GM23338 (cell line): ENCODE results near the gene LRSAM1. TPM values are rescaled to one million over a fixed set of nuclear protein-coding genes. Genes with fewer than 3 reads are reported as not detected.

Source experiments
- ATAC-seq: fragments of 200-7000 bp; cut with Tn5 transposase; 3 replicates; pipeline ENCODE4 v1.9.1; 2020
- DNase-seq: peaks from one replicate; pipeline ENCODE4 v3.0.0-alpha.2; 2015; ENCODE audit warnings: low spot score
- H2AFZ ChIP-seq: fragments of 200-600 bp; sonication (generic); 2 replicates; pipeline ENCODE4 v1.8.0; 2016; ENCODE audit warnings: antibody characterized with exemption, mild to moderate bottlenecking, moderate library complexity
- H3F3A ChIP-seq: fragments of 200-600 bp; sonication (generic); replicated peaks from 2 replicates; pipeline ENCODE4 v1.8.0; 2017; ENCODE audit warnings: antibody characterized with exemption, mixed run types, low read depth
- H3K27ac ChIP-seq: fragments of 200-600 bp; sonication (generic); 2 replicates; pipeline ENCODE4 v1.6.1; 2016; ENCODE audit warnings: low read depth
- H3K27me3 ChIP-seq: fragments of 200-600 bp; sonication (generic); 2 replicates; pipeline ENCODE4 v1.8.0; 2016; ENCODE audit warnings: mild to moderate bottlenecking, mixed run types, moderate library complexity; ENCODE audit not compliant: insufficient read depth
- H3K36me3 ChIP-seq: fragments of 200-600 bp; sonication (generic); 2 replicates; pipeline ENCODE4 v1.8.0; 2016; ENCODE audit warnings: mild to moderate bottlenecking; ENCODE audit not compliant: insufficient read depth
- H3K4me1 ChIP-seq: fragments of 200-600 bp; sonication (generic); 2 replicates; pipeline ENCODE4 v1.8.0; 2016; ENCODE audit warnings: mild to moderate bottlenecking, moderate library complexity; ENCODE audit not compliant: insufficient read depth
- H3K4me2 ChIP-seq: fragments of 200-600 bp; sonication (generic); 2 replicates; pipeline ENCODE4 v1.7.1; 2017; ENCODE audit warnings: mixed run types
- H3K4me3 ChIP-seq: fragments of 200-600 bp; sonication (generic); 2 replicates; pipeline ENCODE4 v1.6.1; 2016; ENCODE audit warnings: mixed run types
- H3K79me2 ChIP-seq: fragments of 200-600 bp; sonication (generic); replicated peaks from 2 replicates; pipeline ENCODE4 v1.8.0; 2017; ENCODE audit warnings: mild to moderate bottlenecking; ENCODE audit not compliant: insufficient read depth
- H3K9me2 ChIP-seq: fragments of 200-600 bp; sonication (generic); 2 replicates; pipeline ENCODE4 v1.8.0; 2017; ENCODE audit not compliant: insufficient read depth
- H4K20me1 ChIP-seq: fragments of 200-600 bp; sonication (generic); replicated peaks from 2 replicates; pipeline ENCODE4 v1.8.0; 2017; ENCODE audit warnings: mild to moderate bottlenecking; ENCODE audit not compliant: insufficient read depth
- H3K27ac Mint-ChIP-seq: 2 replicates; pipeline ENCODE4 v1.8.0; 2020; ENCODE audit warnings: inconsistent platforms, mild to moderate bottlenecking, moderate library complexity, mixed read lengths
- H3K27me3 Mint-ChIP-seq: 3 replicates; pipeline ENCODE4 v1.8.0; 2022; ENCODE audit warnings: low read depth, mild to moderate bottlenecking, moderate library complexity, mixed read lengths, inconsistent platforms; ENCODE audit not compliant: insufficient read depth, poor library complexity
- H3K36me3 Mint-ChIP-seq: 3 replicates; pipeline ENCODE4 v1.8.0; 2021; ENCODE audit warnings: low read depth, mild to moderate bottlenecking, inconsistent platforms, moderate library complexity, mixed read lengths
- H3K4me1 Mint-ChIP-seq: 3 replicates; pipeline ENCODE4 v1.8.0; 2020; ENCODE audit warnings: mild to moderate bottlenecking, inconsistent platforms, mixed read lengths
- H3K4me3 Mint-ChIP-seq: 3 replicates; pipeline ENCODE4 v1.8.0; 2021; ENCODE audit warnings: moderate library complexity, mild to moderate bottlenecking, inconsistent platforms, mixed read lengths
- H3K9me3 Mint-ChIP-seq: 3 replicates; pipeline ENCODE4 v1.8.0; 2020; ENCODE audit warnings: moderate library complexity, mild to moderate bottlenecking, inconsistent platforms, mixed read lengths
- CREB1 ChIP-seq: fragments of 250-450 bp; sonication (Bioruptor Pico); IDR thresholded peaks from 2 replicates; pipeline ENCODE4 v1.5.0; 2020; ENCODE audit warnings: low read depth, mild to moderate bottlenecking, moderate library complexity
- EZH2phosphoT487 ChIP-seq: fragments of 200-600 bp; sonication (generic); IDR thresholded peaks from one replicate; pipeline ENCODE4 v1.8.1; 2018; ENCODE audit warnings: antibody characterized with exemption; ENCODE audit not compliant: unreplicated experiment
- JUNB ChIP-seq: IDR thresholded peaks from one replicate; pipeline ENCODE4 v1.6.1; 2016; ENCODE audit warnings: antibody characterized with exemption; ENCODE audit not compliant: unreplicated experiment
- NANOG ChIP-seq: IDR thresholded peaks from 2 replicates; pipeline ENCODE4 v1.6.1; 2016; ENCODE audit warnings: antibody characterized with exemption, borderline replicate concordance
- POLR2AphosphoS5 ChIP-seq: IDR thresholded peaks from 2 replicates; pipeline ENCODE4 v1.6.1; 2016; ENCODE audit warnings: antibody characterized with exemption, low read depth
- STAT1 ChIP-seq: IDR thresholded peaks from one replicate; pipeline ENCODE4 v1.6.1; 2016; ENCODE audit warnings: antibody characterized with exemption; ENCODE audit not compliant: unreplicated experiment
- ZNF331 ChIP-seq: fragments of 250-450 bp; sonication (Bioruptor Pico); IDR thresholded peaks from 2 replicates; pipeline ENCODE4 v1.5.0; 2020; ENCODE audit warnings: low read depth, mild to moderate bottlenecking, moderate library complexity
- polyA plus RNA-seq: library from polyadenylated mRNA; unstranded; fragments of >200 nt; fragmentation: Nextera tagmentation; extraction: Ambion mirVana; gene quantifications from 2 replicates; pipeline ENCODE4 v1.2.1, GENCODE V29; 2016
- total RNA-seq: library from RNA; depleted of rRNA; stranded (reverse); fragments of >200 nt; shearing (Covaris generic); gene quantifications from 2 replicates; pipeline ENCODE4 v1.2.3, GENCODE V29; 2014
- TF ChIP-seq, protein P1 (sequence below): IDR thresholded peaks from one replicate; pipeline ENCODE4 v1.6.1; 2018; ENCODE audit warnings: antibody characterized with exemption; ENCODE audit not compliant: unreplicated experiment
- TF ChIP-seq, protein P2 (sequence below), 2 experiments: fragments of 200-600 bp in 1 of 2; sonication (generic) in 1 of 2; conservative IDR thresholded peaks; 2 replicates each; pipeline versions ENCODE4 v1.5.1 to v1.6.1; 2016 to 2017; ENCODE audit warnings: antibody characterized with exemption in 2 of 2, low read depth in 2 of 2, mild to moderate bottlenecking in 2 of 2, moderate library complexity in 1 of 2
- TF ChIP-seq, protein P3 (sequence below): IDR thresholded peaks from 2 replicates; pipeline ENCODE4 v1.6.1; 2016; ENCODE audit warnings: antibody characterized with exemption

The LRSAM1 gene
- total and polyA plus RNA-seq, 2 experiments from 2014 or later: 12.8 to 21.9 TPM

DNA sequence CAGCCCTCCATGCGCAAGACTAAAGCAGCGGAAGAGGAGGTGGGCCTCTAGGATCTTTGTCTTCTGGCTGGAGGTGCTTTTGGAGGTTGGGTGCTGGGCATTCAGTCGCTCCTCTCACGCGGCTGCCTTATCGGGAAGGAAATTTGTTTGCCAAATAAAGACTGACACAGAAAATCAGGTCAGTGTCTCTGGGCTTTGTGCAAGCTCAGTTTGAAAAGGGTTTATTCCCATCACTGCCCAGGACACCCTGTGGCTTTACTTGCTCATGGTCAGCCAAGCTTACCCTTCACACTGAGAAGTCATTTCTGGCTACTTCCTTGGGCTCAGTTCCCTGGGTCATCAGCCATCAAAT is 43.8 kb upstream of the LRSAM1 start:
- DNase-seq: no peak
- H3K36me3 Mint-ChIP-seq: peaks cover 2% of the 10 kb centered on the region
- Histone ChIP-seq H3K4me3 (no peak overlapping the region), H3K27ac (peak overlapping the region; percentile 69; the same call in 1 of the 2 replicates), H3K4me2 (no peak overlapping the region), H4K20me1 (no peaks in the 10 kb centered on the region), H2AFZ (no peak overlapping the region), H3K79me2 (no peaks in the 10 kb centered on the region), H3K27me3 (no peaks in the 10 kb centered on the region), H3K36me3 (no peaks in the 10 kb centered on the region), H3F3A (no peaks in the 10 kb centered on the region), H3K4me1 (no peaks in the 10 kb centered on the region), H3K9me2 (no peaks in the 10 kb centered on the region)
- TF ChIP-seq ZNF331 (CRISPR knock-in tag): no peak
- TF ChIP-seq, protein P1, sequence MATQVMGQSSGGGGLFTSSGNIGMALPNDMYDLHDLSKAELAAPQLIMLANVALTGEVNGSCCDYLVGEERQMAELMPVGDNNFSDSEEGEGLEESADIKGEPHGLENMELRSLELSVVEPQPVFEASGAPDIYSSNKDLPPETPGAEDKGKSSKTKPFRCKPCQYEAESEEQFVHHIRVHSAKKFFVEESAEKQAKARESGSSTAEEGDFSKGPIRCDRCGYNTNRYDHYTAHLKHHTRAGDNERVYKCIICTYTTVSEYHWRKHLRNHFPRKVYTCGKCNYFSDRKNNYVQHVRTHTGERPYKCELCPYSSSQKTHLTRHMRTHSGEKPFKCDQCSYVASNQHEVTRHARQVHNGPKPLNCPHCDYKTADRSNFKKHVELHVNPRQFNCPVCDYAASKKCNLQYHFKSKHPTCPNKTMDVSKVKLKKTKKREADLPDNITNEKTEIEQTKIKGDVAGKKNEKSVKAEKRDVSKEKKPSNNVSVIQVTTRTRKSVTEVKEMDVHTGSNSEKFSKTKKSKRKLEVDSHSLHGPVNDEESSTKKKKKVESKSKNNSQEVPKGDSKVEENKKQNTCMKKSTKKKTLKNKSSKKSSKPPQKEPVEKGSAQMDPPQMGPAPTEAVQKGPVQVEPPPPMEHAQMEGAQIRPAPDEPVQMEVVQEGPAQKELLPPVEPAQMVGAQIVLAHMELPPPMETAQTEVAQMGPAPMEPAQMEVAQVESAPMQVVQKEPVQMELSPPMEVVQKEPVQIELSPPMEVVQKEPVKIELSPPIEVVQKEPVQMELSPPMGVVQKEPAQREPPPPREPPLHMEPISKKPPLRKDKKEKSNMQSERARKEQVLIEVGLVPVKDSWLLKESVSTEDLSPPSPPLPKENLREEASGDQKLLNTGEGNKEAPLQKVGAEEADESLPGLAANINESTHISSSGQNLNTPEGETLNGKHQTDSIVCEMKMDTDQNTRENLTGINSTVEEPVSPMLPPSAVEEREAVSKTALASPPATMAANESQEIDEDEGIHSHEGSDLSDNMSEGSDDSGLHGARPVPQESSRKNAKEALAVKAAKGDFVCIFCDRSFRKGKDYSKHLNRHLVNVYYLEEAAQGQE: no peak
- TF ChIP-seq POLR2AphosphoS5: no peak
- TF ChIP-seq EZH2phosphoT487: no peak
- H3K9me3 Mint-ChIP-seq: no peaks in the 10 kb centered on the region
- ATAC-seq: no peak
- H3K27ac Mint-ChIP-seq: no peak overlapping the region
- H3K27me3 Mint-ChIP-seq: peaks cover 10% of the 10 kb centered on the region
- H3K4me3 Mint-ChIP-seq: no peak overlapping the region
- H3K4me1 Mint-ChIP-seq: peaks cover 2% of the 10 kb centered on the region; the same call in 2 of the 3 replicates

DNA sequence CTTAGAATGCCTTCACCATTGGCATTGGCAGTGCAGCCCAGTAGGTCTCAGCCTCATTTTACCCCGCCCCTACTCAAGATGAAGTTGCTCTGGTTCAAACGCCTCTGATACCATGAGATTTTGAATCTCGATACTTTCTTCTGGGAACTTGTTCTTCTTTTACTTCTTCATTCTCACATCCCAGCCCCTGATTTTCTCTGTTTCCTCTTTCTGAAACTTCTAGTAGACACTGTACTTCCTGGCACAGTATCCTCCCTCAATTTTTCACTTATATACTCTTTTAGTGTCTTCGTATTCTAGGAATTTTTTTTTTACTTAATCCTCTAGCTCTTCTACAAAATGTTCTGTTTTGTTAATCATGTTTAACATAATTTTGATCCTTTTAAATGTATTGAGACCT is 40.2 kb upstream of the LRSAM1 start:
- no peaks in the 10 kb centered on the region for H3K9me2 ChIP-seq
- no peak for TF ChIP-seq ZNF331 (CRISPR knock-in tag)
- TF ChIP-seq CREB1 (CRISPR knock-in tag): no peak
- TF ChIP-seq POLR2AphosphoS5: no peak
- TF ChIP-seq, protein P2, sequence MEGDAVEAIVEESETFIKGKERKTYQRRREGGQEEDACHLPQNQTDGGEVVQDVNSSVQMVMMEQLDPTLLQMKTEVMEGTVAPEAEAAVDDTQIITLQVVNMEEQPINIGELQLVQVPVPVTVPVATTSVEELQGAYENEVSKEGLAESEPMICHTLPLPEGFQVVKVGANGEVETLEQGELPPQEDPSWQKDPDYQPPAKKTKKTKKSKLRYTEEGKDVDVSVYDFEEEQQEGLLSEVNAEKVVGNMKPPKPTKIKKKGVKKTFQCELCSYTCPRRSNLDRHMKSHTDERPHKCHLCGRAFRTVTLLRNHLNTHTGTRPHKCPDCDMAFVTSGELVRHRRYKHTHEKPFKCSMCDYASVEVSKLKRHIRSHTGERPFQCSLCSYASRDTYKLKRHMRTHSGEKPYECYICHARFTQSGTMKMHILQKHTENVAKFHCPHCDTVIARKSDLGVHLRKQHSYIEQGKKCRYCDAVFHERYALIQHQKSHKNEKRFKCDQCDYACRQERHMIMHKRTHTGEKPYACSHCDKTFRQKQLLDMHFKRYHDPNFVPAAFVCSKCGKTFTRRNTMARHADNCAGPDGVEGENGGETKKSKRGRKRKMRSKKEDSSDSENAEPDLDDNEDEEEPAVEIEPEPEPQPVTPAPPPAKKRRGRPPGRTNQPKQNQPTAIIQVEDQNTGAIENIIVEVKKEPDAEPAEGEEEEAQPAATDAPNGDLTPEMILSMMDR (conservative IDR thresholded peaks at IDR 0.05; ENCODE audit: low read depth in 2 of 2): no peak
- TF ChIP-seq, protein P3, sequence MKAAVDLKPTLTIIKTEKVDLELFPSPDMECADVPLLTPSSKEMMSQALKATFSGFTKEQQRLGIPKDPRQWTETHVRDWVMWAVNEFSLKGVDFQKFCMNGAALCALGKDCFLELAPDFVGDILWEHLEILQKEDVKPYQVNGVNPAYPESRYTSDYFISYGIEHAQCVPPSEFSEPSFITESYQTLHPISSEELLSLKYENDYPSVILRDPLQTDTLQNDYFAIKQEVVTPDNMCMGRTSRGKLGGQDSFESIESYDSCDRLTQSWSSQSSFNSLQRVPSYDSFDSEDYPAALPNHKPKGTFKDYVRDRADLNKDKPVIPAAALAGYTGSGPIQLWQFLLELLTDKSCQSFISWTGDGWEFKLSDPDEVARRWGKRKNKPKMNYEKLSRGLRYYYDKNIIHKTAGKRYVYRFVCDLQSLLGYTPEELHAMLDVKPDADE: no peak
- TF ChIP-seq STAT1: no peak
- TF ChIP-seq NANOG: no peak
- no peak for TF ChIP-seq JUNB
- TF ChIP-seq EZH2phosphoT487: no peak
- TF ChIP-seq, protein P1: no peak
- no peaks in the 10 kb centered on the region for H3F3A ChIP-seq
- H3K4me2 ChIP-seq: no peak overlapping the region
- no peaks in the 10 kb centered on the region for H4K20me1 ChIP-seq
- peaks cover 2% of the 10 kb centered on the region; the same call in 2 of the 3 replicates for H3K4me1 Mint-ChIP-seq
- H3K79me2 ChIP-seq: no peaks in the 10 kb centered on the region
- DNase-seq: no peak
- no peaks in the 10 kb centered on the region for H3K4me1 ChIP-seq
- H3K36me3 Mint-ChIP-seq: peaks cover 8% of the 10 kb centered on the region; the same call in 2 of the 3 replicates
- no peak overlapping the region for H3K4me3 Mint-ChIP-seq
- H3K27ac Mint-ChIP-seq: no peak overlapping the region
- H3K27me3 ChIP-seq: no peaks in the 10 kb centered on the region
- H3K4me3 ChIP-seq: no peak overlapping the region
- no peak overlapping the region for H2AFZ ChIP-seq
- H3K27ac ChIP-seq: no peak overlapping the region
- no peaks in the 10 kb centered on the region for H3K9me3 Mint-ChIP-seq
- H3K27me3 Mint-ChIP-seq: peaks cover 4% of the 10 kb centered on the region
- ATAC-seq: no peak
- H3K36me3 ChIP-seq: no peaks in the 10 kb centered on the region
